Right forelimb (tissue), 1 donor: ENCODE results near the gene AARSD1.
A peak's percentile ranks its signal among the peaks of the same experiment; 100 is the strongest.
"Not testable (repeated sequence)": the region's sequence is repeated elsewhere in the genome, so short reads cannot be mapped to it uniquely, and the experiment has no call there.

Source experiments
- DNase-seq: peaks from one replicate; pipeline ENCODE4 v3.0.0-alpha.2; 2018

The AARSD1 gene

GRCh38 chr17:42964161-42964932 is at the start of gene AARSD1:
Gene AARSD1, minus strand, starts transcription at chr17:42964454. Its CDS starts 14 bp downstream, at chr17:42964440.
- DNase-seq: peak; percentile 93

- DNase-seq: no peak
Observed at GRCh38 chr17:43013296-43013695, 49.0 kb upstream of the AARSD1 start.

- no peak for DNase-seq
Observed at GRCh38 chr17:43011728-43012472, 47.6 kb upstream of the AARSD1 start.

GRCh38 chr17:43010667-43011308 is 46.5 kb upstream of the AARSD1 start:
- DNase-seq: no peak

GRCh38 chr17:43006639-43007551 is 42.6 kb upstream of the AARSD1 start, which contains the start of gene IFI35:
Gene IFI35, plus strand, starts transcription at chr17:43006784. Its CDS starts 164 bp downstream, at chr17:43006948.
- DNase-seq: peak; percentile 86

- no peak for DNase-seq
Observed at GRCh38 chr17:43003542-43004172, 39.4 kb upstream of the AARSD1 start.

- DNase-seq: not testable (repeated sequence)
Observed at GRCh38 chr17:43000894-43001293, 36.6 kb upstream of the AARSD1 start.

GRCh38 chr17:42999003-42999525 is 34.8 kb upstream of the AARSD1 start:
- no peak for DNase-seq

- DNase-seq: peak; percentile 98
Observed at GRCh38 chr17:42997984-42998938, 34.0 kb upstream of the AARSD1 start, which contains the start of gene RPL27. Gene RPL27, plus strand, starts transcription at chr17:42998419. Its CDS starts 332 bp downstream, at chr17:42998751.

GRCh38 chr17:42997390-42997983 is 33.2 kb upstream of the AARSD1 start:
- DNase-seq: no peak

- not testable (repeated sequence) for DNase-seq
Observed at GRCh38 chr17:42993913-42994312, 29.7 kb upstream of the AARSD1 start.

GRCh38 chr17:42992872-42993271 is 28.6 kb upstream of the AARSD1 start:
- DNase-seq: no peak

- no peak for DNase-seq
Observed at GRCh38 chr17:42991471-42991870, 27.2 kb upstream of the AARSD1 start.

GRCh38 chr17:42989726-42990652 is 25.7 kb upstream of the AARSD1 start:
- DNase-seq: no peak

- DNase-seq: no peak
Observed at GRCh38 chr17:42989141-42989540, 24.9 kb upstream of the AARSD1 start.

GRCh38 chr17:42985225-42985624 is 21.0 kb upstream of the AARSD1 start:
- no peak for DNase-seq

GRCh38 chr17:42982266-42982665 is 18.0 kb upstream of the AARSD1 start:
- DNase-seq: no peak

GRCh38 chr17:42980766-42981397 is 16.6 kb upstream of the AARSD1 start:
- no peak for DNase-seq
